ENCODE measurements around the gene TMEM40. TPM values are rescaled to one million over a fixed set of nuclear protein-coding genes. Genes with fewer than 3 reads are reported as not detected.

The TMEM40 gene
- total RNA-seq, 1 donor from 2014 or later = 7.8 TPM

- DNase-seq (ENCODE audit: low spot score in 2 of 2, unreplicated experiment in 2 of 2) = no peak
- Mint-ChIP-seq H3K27me3 (ENCODE audit: low read depth) (no peaks in the 10 kb centered on the region), H3K27ac (no peak overlapping the region), H3K4me3 (no peak overlapping the region), H3K9me3 (peaks cover 6% of the 10 kb centered on the region), H3K36me3 (no peaks in the 10 kb centered on the region), H3K4me1 (peaks cover 7% of the 10 kb centered on the region)
- TF ChIP-seq CTCF (IDR thresholded peaks at IDR 0.05; ENCODE audit: unreplicated experiment) = no peak
Measured at GRCh38 chr3:12722226-12722625, 36.8 kb downstream of the TMEM40 start.

- H3K4me1 Mint-ChIP-seq = peaks cover 11% of the 10 kb centered on the region
- DNase-seq (ENCODE audit: low spot score in 2 of 2, unreplicated experiment in 2 of 2) = peak; percentile 44 to 75
- H3K27ac Mint-ChIP-seq = peak overlapping the region; percentile 83
- no peaks in the 10 kb centered on the region for H3K27me3 Mint-ChIP-seq (ENCODE audit: low read depth)
- peak; percentile 78 for TF ChIP-seq CTCF (IDR thresholded peaks at IDR 0.05; ENCODE audit: unreplicated experiment)
- peak overlapping the region; percentile 55 for H3K4me3 Mint-ChIP-seq
- no peaks in the 10 kb centered on the region for H3K36me3 Mint-ChIP-seq
- peaks cover 5% of the 10 kb centered on the region for H3K9me3 Mint-ChIP-seq
Measured at GRCh38 chr3:12719984-12720898, 38.8 kb downstream of the TMEM40 start.

GRCh38 chr3:12719541-12719940 lies 39.5 kb downstream of the TMEM40 start:
- Mint-ChIP-seq H3K9me3 (no peaks in the 10 kb centered on the region), H3K4me1 (peaks cover 11% of the 10 kb centered on the region), H3K4me3 (peak overlapping the region; percentile 55), H3K36me3 (no peaks in the 10 kb centered on the region), H3K27me3 (ENCODE audit: low read depth) (no peaks in the 10 kb centered on the region), H3K27ac (peak overlapping the region; percentile 83)
- DNase-seq (ENCODE audit: low spot score in 2 of 2, unreplicated experiment in 2 of 2) = no peak
- no peak for TF ChIP-seq CTCF (IDR thresholded peaks at IDR 0.05; ENCODE audit: unreplicated experiment)

GRCh38 chr3:12716605-12717151 lies 42.4 kb downstream of the TMEM40 start:
- H3K27me3 Mint-ChIP-seq (ENCODE audit: low read depth) = no peaks in the 10 kb centered on the region
- DNase-seq (ENCODE audit: low spot score in 2 of 2, unreplicated experiment in 2 of 2) = no peak
- H3K9me3 Mint-ChIP-seq = peaks cover 4% of the 10 kb centered on the region
- H3K27ac Mint-ChIP-seq = peak overlapping the region; percentile 84
- peaks cover 11% of the 10 kb centered on the region for H3K4me1 Mint-ChIP-seq
- TF ChIP-seq CTCF (IDR thresholded peaks at IDR 0.05; ENCODE audit: unreplicated experiment) = no peak
- H3K4me3 Mint-ChIP-seq = no peak overlapping the region
- no peaks in the 10 kb centered on the region for H3K36me3 Mint-ChIP-seq

GRCh38 chr3:12714278-12714677 lies 44.8 kb downstream of the TMEM40 start:
- Mint-ChIP-seq H3K4me1 (peaks cover 5% of the 10 kb centered on the region), H3K36me3 (no peaks in the 10 kb centered on the region), H3K4me3 (no peak overlapping the region), H3K9me3 (peaks cover 4% of the 10 kb centered on the region), H3K27ac (no peak overlapping the region), H3K27me3 (ENCODE audit: low read depth) (no peaks in the 10 kb centered on the region)
- no peak for TF ChIP-seq CTCF (IDR thresholded peaks at IDR 0.05; ENCODE audit: unreplicated experiment)
- DNase-seq (ENCODE audit: low spot score in 2 of 2, unreplicated experiment in 2 of 2) = no peak

Measured in mesothelial cell of epicardium (in vitro differentiated cells).